NCI-H1417 treated with DMSO at 0.1 percent for 48 hours (cell line): ENCODE data around the gene TBX4.

Experiments
- DNase-seq: peaks from one replicate; lab custom pipeline; 2025; lab: John Stamatoyannopoulos, UW

TBX4 gene

GRCh38 chr17:61454381-61455323, 2.4 kb downstream of the TBX4 start:
- DNase-seq: no peak

DNA sequence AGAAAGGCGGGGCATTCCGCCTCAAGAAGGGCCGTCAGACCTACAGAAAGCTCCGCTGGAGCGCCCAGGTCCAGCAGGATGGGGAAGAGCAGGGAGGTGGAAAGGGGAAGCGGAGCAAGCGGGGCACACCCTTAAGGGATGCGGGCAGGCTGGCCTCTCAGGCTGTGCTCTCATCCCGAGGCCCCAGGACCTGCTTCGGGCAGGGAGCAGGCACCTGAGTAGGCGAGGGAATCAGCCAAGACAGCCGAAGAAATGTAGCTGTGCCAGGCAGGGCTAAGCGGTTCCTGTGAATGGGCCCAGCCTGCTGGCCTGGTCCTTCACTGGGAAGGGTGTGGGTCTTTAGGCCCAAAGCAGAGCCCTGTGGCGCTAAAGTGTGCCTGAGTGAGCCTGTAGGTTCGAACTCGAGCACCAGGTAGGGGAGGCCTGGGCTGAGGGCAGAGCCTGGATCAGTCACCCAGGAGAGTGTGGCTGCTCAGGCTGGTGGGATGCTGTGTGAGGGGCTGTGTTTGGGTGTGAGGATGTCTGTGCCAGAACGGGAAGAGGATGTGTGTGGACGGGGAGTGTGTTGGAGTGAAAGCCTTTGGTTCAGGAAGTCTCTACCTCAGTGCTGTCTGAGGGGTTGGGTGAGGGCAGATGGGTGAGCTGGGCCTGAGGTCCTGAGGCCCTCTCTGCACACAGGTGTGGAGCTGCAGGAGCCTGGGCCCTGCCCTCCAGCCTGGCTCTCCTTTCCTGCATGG, 3.3 kb downstream of the TBX4 start:
- DNase-seq: no peak

DNA sequence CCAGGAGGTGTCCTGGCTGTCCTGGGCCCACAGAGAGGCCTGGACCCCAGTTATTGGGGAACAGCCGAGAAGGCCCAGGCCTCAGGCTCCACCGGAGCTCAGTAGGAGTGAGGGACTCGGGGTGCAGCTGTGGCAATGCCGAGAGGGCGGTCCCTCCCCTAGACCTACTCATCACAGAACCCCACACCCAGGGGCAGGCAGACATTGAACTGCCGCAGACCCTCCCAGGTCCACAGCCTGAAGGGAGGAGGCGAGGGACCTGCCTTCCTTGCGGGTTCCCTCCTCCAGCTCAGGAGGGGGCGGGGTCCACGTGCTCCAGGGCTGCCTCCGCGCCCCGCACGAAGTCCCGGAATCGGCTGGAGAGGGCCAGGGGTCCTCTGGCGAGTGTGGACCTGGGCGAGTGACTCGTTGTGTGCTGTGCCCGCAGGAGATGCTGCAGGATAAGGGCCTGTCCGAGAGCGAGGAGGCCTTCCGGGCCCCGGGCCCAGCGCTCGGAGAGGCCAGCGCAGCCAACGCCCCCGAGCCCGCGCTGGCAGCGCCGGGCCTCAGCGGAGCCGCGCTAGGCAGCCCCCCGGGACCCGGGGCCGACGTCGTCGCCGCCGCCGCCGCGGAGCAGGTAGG, 3.9 kb downstream of the TBX4 start:
- DNase-seq: no peak

GRCh38 chr17:61456688-61457225, 4.5 kb downstream of the TBX4 start:
- no peak for DNase-seq

GRCh38 chr17:61457226-61457983, 5.2 kb downstream of the TBX4 start:
- DNase-seq: no peak

- no peak for DNase-seq
Observed at GRCh38 chr17:61458000-61458399, 5.8 kb downstream of the TBX4 start.

DNA sequence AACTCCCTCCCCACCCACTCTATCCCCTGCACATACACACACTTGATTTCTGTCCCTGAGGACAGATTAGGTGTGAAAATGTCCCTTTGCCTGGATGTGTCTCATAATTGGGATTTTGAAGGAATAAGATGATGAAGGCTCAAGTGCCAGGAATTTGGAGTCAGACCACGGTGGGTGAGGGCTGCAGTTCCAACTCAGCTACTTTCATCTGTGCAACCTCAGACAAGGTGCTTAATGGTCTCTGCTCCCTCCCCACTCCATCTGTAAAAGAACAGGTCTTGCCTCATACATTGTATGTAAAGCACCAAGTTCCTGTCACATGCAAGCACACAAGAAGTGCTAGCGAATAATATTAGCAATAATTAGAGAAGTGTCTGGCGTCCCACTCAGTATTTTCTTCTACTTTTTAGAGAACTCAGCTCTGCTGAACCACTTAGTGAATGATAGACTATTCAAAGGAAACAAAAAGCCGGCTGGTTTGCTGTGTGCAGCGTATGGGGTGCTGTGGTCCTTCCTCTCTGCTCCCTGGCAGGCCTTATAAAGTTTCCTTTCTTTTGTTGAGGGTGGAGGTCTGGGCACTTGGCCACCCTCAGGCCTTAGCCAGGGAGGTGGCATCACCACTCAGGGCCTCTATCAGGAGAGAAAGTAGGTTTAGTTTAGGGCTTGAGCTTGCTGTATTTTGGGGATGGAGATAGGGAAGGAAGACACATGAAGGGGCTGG, 6.4 kb downstream of the TBX4 start:
- DNase-seq: no peak

DNA sequence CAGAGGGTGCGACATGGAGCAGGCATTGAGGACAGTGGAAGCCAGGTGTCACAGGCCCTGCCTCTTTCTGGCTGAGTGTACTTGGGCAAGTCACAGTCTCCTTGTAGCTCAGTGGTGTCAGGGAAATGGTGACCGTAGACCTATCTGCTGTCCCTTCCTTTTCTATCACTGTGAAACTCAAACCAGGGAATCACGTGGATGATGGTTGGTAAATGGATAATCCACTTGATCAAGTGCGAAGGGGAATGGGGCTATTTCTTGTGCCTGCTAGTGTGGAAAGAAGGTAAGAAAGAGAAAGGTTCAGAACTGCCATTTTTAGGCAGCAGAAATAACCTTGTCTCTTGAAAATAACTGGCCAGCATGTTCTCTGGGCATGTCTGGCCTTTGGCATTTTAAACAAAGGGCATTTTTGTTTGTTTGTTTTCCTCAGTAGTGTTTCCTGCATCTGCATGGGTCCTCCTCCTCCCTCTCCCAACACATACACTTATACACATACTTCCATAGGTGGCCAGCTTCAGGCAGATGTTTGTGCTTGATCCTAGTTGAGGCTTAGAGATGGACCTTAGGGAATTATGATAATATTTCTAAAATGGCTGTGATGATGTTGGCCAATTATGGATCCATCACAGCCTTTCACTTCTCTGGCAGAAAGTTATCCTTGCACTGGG, 7.1 kb downstream of the TBX4 start:
- DNase-seq: no peak

- no peak for DNase-seq
Observed at GRCh38 chr17:61459939-61460718, 7.9 kb downstream of the TBX4 start.

DNA sequence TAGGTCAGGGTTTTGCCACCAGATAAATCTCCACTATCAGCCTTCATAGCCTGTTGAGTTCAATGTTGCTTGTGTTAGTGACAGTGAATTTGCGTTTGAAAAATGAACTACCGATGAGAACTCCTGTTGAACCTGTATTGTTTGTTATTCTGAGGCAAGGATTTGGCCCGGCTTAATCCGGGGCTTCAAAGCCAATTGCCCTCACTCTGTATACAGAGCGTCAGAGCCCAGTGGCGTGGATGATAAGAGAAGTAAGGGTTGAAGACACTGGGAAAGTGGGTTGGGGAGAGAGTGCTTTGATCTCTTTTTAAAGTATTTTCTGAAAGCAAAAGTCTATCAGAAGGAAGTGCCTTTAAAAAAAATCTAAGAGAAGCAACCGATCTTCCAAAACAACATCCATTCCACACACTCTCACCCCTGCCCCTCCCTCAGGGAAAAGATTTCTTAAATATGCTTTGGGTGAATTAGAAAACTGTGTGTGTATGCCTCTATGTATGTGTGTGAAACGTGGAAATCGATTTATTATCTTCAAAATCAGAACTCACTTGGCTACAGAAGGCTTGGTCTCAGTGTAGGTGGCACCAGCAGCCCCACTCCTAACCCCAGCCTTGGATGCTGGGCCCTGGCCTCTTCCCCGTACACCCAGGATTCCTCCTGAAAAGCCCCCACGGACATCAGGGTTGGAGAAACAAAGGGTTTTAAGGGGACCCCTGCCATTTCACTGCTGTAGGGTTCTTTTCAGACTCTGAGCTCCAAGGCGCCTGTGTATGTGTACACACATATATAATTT, 8.8 kb downstream of the TBX4 start:
- DNase-seq: no peak

GRCh38 chr17:61461586-61461966, 9.4 kb downstream of the TBX4 start:
- no peak for DNase-seq

DNA sequence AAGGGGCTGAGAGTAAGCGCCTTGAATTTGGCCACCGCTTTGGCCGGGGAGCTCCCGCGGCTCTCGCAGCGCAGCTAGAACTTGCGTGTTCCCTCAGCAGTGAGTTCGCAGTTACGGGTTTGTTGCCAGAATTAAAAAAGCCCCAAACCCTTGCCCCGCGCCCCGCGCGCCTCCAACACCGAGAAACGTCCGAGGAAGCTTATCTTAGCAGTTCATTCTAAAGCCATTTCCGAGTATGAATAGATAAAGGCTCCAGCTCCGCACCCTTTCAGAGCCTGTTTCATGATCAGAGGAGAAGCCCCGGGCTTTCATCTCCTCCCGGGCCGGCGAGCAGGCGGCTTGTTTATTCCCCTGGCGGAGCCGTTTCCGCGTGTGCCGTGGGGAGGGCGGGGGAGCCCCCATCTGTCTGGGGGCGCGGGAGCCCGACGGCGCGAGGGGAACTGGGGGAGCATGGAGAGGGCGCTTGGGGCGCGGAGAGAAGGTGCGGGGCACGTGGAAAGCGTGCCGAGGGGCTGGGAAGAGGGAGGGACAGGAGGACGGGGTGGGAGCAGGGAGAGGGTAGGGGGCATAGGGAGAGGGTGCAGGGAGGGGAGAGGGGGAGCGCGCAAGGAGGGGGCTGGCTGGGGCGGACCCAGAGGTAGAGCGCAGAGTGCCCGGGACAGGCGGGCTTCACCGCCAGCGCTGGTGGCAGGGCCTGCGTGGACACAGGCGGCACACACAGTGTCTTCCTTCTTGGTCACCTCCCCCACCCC, 9.9 kb downstream of the TBX4 start:
- no peak for DNase-seq

DNA sequence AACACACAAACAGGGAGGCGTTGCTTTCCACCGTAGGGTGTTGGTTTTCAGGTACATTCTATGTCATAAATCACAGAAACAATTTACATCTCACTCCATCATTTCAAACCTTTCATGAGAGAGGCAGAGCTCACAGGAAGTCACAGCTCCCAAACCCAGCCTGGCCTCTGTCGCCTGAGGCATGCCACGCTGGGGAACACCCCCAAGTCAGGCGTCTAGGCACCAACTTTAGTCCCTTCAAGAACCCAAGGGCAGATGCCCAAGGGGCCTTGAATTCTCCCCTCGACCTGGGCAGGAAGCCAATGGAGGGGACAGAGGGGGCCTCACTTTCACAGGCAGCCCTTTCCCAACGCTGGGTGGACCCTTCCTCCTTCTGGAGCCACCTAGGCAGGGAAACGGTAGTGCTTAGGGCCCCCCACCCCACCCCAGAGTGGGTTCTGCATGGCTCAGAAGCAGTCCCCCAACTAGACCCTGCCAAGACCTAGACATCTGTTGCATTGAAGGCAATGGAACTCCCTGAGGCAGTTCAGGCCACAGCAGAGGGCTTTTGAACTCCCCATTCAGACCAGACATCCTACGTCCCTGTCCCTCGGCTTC, 10.6 kb downstream of the TBX4 start:
- no peak for DNase-seq

- no peak for DNase-seq
Observed at GRCh38 chr17:61463316-61464129, 11.3 kb downstream of the TBX4 start.

DNA sequence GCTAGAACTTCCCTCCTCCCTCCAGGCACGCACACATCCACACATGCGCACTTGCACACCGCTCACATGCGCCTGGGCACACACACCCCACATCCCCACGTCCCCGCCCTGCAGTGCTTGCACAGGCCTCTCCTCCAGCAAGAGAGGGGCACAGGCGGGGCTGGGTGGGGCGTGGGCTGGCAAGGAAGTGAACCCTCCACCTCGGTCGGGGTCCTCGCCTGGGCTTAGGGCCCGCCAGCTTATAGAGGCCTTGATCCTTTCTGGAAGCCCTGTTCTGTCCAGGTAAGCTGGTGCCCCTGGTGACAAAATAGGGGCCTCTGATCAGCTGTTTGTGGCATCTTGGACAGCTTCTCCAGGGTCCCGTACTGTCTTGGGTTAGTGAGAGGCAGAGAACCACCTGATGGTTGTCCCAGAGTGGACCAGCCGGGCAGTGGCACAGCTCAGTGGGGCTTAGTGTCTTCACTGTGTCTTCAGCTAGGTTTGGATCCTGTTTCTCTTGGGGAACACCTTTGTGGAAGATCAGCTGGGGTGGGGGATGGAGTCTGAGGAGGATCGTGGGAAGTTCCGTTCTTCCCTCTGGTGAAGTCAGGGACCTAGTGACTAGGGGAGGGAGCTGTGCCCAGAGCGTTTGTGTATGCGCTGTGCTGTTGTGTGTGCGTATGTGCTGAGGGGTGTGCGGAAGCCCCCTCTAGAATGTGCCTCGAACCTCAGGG, 12.1 kb downstream of the TBX4 start:
- no peak for DNase-seq

- no peak for DNase-seq
Observed at GRCh38 chr17:61464843-61465180, 12.6 kb downstream of the TBX4 start.
